Right lung (tissue), 5 donors: Measurements from ENCODE around the gene CSDE1. TPM values are rescaled to one million over a fixed set of nuclear protein-coding genes. Genes with fewer than 3 reads are reported as not detected.
A peak's percentile ranks its signal among the peaks of the same experiment; 100 is the strongest.
"Not testable (repeated sequence)": the region's sequence is repeated elsewhere in the genome, so short reads cannot be mapped to it uniquely, and the experiment has no call there.

Experiments used
- DNase-seq, 2 donors: peaks; one replicate each; pipeline ENCODE4 v3.0.0-alpha.2; 2013
- polyA plus RNA-seq, 5 donors: library from polyadenylated mRNA; unstranded; fragments of 120-200 nt; gene quantifications; one replicate each; pipeline versions ENCODE4 v1.2.1 to v1.2.3, GENCODE V29; 2013; ENCODE audit warnings: inconsistent platforms in 1 of 5, low replicate concordance in 1 of 5; ENCODE audit not compliant: insufficient read length in 5 of 5, insufficient read depth in 1 of 5

CSDE1 gene
- polyA plus RNA-seq, 5 donors: 342 to 485 (median 422) TPM

GRCh38 chr1:114753702-114754101, 4.1 kb downstream of the CSDE1 start:
- not testable (repeated sequence) for DNase-seq

- DNase-seq: no peak
Measured at GRCh38 chr1:114753143-114753542, 4.6 kb downstream of the CSDE1 start.

GRCh38 chr1:114750780-114751179, 7.0 kb downstream of the CSDE1 start:
- DNase-seq: no peak

GRCh38 chr1:114749835-114750234, 7.9 kb downstream of the CSDE1 start:
- no peak for DNase-seq

- no peak for DNase-seq
Measured at GRCh38 chr1:114746450-114747121, 11.2 kb downstream of the CSDE1 start.

- no peak for DNase-seq
Measured at GRCh38 chr1:114745291-114745690, 12.5 kb downstream of the CSDE1 start.

- no peak for DNase-seq
Measured at GRCh38 chr1:114741963-114742746, 15.6 kb downstream of the CSDE1 start.

GRCh38 chr1:114740331-114740730, 17.5 kb downstream of the CSDE1 start:
- DNase-seq: no peak

GRCh38 chr1:114737314-114737849, 20.4 kb downstream of the CSDE1 start:
- DNase-seq: no peak

- DNase-seq: no peak
Measured at GRCh38 chr1:114735479-114735878, 22.3 kb downstream of the CSDE1 start.

- DNase-seq: no peak
Measured at GRCh38 chr1:114729782-114730181, 28.0 kb downstream of the CSDE1 start.

GRCh38 chr1:114728553-114728952, 29.2 kb downstream of the CSDE1 start:
- DNase-seq: no peak

GRCh38 chr1:114725230-114725629, 32.6 kb downstream of the CSDE1 start:
- DNase-seq: no peak

GRCh38 chr1:114723915-114724314, 33.9 kb downstream of the CSDE1 start:
- DNase-seq: no peak

- DNase-seq: no peak
Measured at GRCh38 chr1:114723457-114723856, 34.3 kb downstream of the CSDE1 start.

GRCh38 chr1:114720492-114720891, 37.3 kb downstream of the CSDE1 start:
- DNase-seq: no peak

GRCh38 chr1:114719424-114719787, 38.4 kb downstream of the CSDE1 start:
- DNase-seq: no peak

- DNase-seq: no peak
Measured at GRCh38 chr1:114718661-114719423, 38.9 kb downstream of the CSDE1 start.

- peak; percentile 90 to 92 for DNase-seq
Measured at GRCh38 chr1:114716304-114717170, 41.2 kb downstream of the CSDE1 start, which contains the start of gene NRAS. NRAS (minus strand) TSS chr1:114716771; CDS start chr1:114716160, 611 bp downstream.

- peak in 1 of 2 donors; percentile 1 for DNase-seq
Measured at GRCh38 chr1:114715952-114716303, 41.9 kb downstream of the CSDE1 start.

GRCh38 chr1:114712977-114713376, 44.8 kb downstream of the CSDE1 start:
- no peak for DNase-seq
